Liver (tissue), 3 donors: ENCODE results near the gene SH3PXD2A.

ENCODE experiments used
- CTCF ChIP-seq: fragments of 150-350 bp; IDR thresholded peaks from 2 replicates; pipeline ENCODE4 v1.5.1; 2017; ENCODE audit warnings: improper control_type of control experiment, low read depth, low read length; ENCODE audit not compliant: missing input control
- SP1 ChIP-seq: IDR thresholded peaks from 2 replicates; pipeline ENCODE4 v1.6.1; 2018; ENCODE audit warnings: antibody characterized with exemption, mild to moderate bottlenecking
- TAF1 ChIP-seq: conservative IDR thresholded peaks from 2 replicates; pipeline ENCODE4 v1.6.1; 2016; ENCODE audit warnings: antibody characterized with exemption, mild to moderate bottlenecking
- TF ChIP-seq, protein P1 (sequence below): IDR thresholded peaks from 2 replicates; pipeline ENCODE4 v1.6.1; 2016; ENCODE audit warnings: antibody characterized with exemption
- donor health status: healthy.
- donor health status: healthy.

- TF ChIP-seq TAF1 (no peak), CTCF (no peak), SP1 (no peak)
- TF ChIP-seq, protein P1, sequence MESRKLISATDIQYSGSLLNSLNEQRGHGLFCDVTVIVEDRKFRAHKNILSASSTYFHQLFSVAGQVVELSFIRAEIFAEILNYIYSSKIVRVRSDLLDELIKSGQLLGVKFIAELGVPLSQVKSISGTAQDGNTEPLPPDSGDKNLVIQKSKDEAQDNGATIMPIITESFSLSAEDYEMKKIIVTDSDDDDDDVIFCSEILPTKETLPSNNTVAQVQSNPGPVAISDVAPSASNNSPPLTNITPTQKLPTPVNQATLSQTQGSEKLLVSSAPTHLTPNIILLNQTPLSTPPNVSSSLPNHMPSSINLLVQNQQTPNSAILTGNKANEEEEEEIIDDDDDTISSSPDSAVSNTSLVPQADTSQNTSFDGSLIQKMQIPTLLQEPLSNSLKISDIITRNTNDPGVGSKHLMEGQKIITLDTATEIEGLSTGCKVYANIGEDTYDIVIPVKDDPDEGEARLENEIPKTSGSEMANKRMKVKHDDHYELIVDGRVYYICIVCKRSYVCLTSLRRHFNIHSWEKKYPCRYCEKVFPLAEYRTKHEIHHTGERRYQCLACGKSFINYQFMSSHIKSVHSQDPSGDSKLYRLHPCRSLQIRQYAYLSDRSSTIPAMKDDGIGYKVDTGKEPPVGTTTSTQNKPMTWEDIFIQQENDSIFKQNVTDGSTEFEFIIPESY, result no peak
Measured at GRCh38 chr10:103582331-103583123, 272.8 kb downstream of the SH3PXD2A start.
